LoVo (cell line): ENCODE measurements around the gene PPP1R3F.
A peak's percentile ranks its signal among the peaks of the same experiment; 100 is the strongest.
"Not testable (repeated sequence)": the region's sequence is repeated elsewhere in the genome, so short reads cannot be mapped to it uniquely, and the experiment has no call there.

ENCODE experiments used
- DNase-seq: peaks from one replicate; pipeline ENCODE4 v3.0.0-alpha.2; 2016; ENCODE audit warnings: low spot score

The PPP1R3F gene

GRCh38 chrX:49273181-49273727, 3.7 kb downstream of the PPP1R3F start:
- no peak for DNase-seq

GRCh38 chrX:49276207-49276606, 6.6 kb downstream of the PPP1R3F start:
- DNase-seq = no peak

GRCh38 chrX:49276671-49277534, 7.3 kb downstream of the PPP1R3F start:
- DNase-seq = no peak

GRCh38 chrX:49277535-49277830, 7.9 kb downstream of the PPP1R3F start:
- no peak for DNase-seq

- no peak for DNase-seq
Observed at GRCh38 chrX:49278081-49278480, 8.5 kb downstream of the PPP1R3F start.

GRCh38 chrX:49282647-49283011, 13.0 kb downstream of the PPP1R3F start:
- DNase-seq = no peak

- no peak for DNase-seq
Observed at GRCh38 chrX:49284212-49284611, 14.6 kb downstream of the PPP1R3F start.

- no peak for DNase-seq
Observed at GRCh38 chrX:49286136-49286535, 16.5 kb downstream of the PPP1R3F start.

- no peak for DNase-seq
Observed at GRCh38 chrX:49286581-49286980, 17.0 kb downstream of the PPP1R3F start.

GRCh38 chrX:49287665-49288064, 18.1 kb downstream of the PPP1R3F start:
- DNase-seq = no peak

GRCh38 chrX:49290215-49290614, 20.6 kb downstream of the PPP1R3F start:
- DNase-seq = no peak

- DNase-seq = peak; percentile 24
Observed at GRCh38 chrX:49291615-49292337, 22.2 kb downstream of the PPP1R3F start.

GRCh38 chrX:49292400-49293362, 23.1 kb downstream of the PPP1R3F start:
- DNase-seq = no peak

- DNase-seq = not testable (repeated sequence)
Observed at GRCh38 chrX:49299293-49299692, 29.7 kb downstream of the PPP1R3F start.

- no peak for DNase-seq
Observed at GRCh38 chrX:49300703-49301102, 31.1 kb downstream of the PPP1R3F start.

GRCh38 chrX:49303346-49303745, 33.8 kb downstream of the PPP1R3F start, which contains the start of gene GAGE10:
TSS of gene GAGE10 (plus strand) at chrX:49303646. CDS start at chrX:49304860, 1,214 bp downstream.
- DNase-seq = no peak

- DNase-seq = not testable (repeated sequence)
Observed at GRCh38 chrX:49307775-49308174, 38.2 kb downstream of the PPP1R3F start.

GRCh38 chrX:49308604-49309269, 39.1 kb downstream of the PPP1R3F start:
- DNase-seq = no peak

- no peak for DNase-seq
Observed at GRCh38 chrX:49309401-49309981, 39.9 kb downstream of the PPP1R3F start.

- no peak for DNase-seq
Observed at GRCh38 chrX:49310371-49310770, 40.8 kb downstream of the PPP1R3F start.

- no peak for DNase-seq
Observed at GRCh38 chrX:49312176-49312575, 42.6 kb downstream of the PPP1R3F start.
